ENCODE data around the gene ST6GALNAC4. TPM values are rescaled to one million over a fixed set of nuclear protein-coding genes. Genes with fewer than 3 reads are reported as not detected.

ST6GALNAC4 gene
- 33.8 and 56.2 TPM in 2 replicates for total RNA-seq

GRCh38 chr9:127916720-127917581, at the start of gene ST6GALNAC4:
ST6GALNAC4 (minus strand) TSS chr9:127917041; CDS start chr9:127916419, 622 bp downstream.

GRCh38 chr9:127937388-127938297, 20.8 kb upstream of the ST6GALNAC4 start, which contains the start of gene DPM2:
DPM2 (minus strand) TSS chr9:127937854; CDS start chr9:127937820, 34 bp downstream.

GRCh38 chr9:127930231-127931091, 13.6 kb upstream of the ST6GALNAC4 start, which contains the start of gene PIP5KL1:
PIP5KL1 (minus strand) TSS chr9:127930777; CDS start chr9:127930752, 25 bp downstream.

GRCh38 chr9:127899128-127899943, 17.5 kb downstream of the ST6GALNAC4 start, which contains the start of gene ST6GALNAC6:
ST6GALNAC6 (minus strand) TSS chr9:127899603; CDS start chr9:127897981, 1,622 bp downstream.

GRCh38 chr9:127877566-127877998, 39.3 kb downstream of the ST6GALNAC4 start, which contains the start of gene AK1:
AK1 (minus strand) TSS chr9:127877675; CDS start chr9:127874617, 3,058 bp downstream.

Other genes with a start within 250 kb of the ST6GALNAC4 start
- gene CFAP157, start 210.1 kb downstream of the ST6GALNAC4 start, total RNA-seq = 0.08 TPM in 1 of 2 replicates, not detected in the other
- 15.8 and 34.5 TPM in 2 replicates for gene PTRH1, start 201.4 kb downstream of the ST6GALNAC4 start, total RNA-seq
- not detected in 2 replicates for gene TTC16, start 201.0 kb downstream of the ST6GALNAC4 start, total RNA-seq
- gene TOR2A, start 181.7 kb downstream of the ST6GALNAC4 start, total RNA-seq = 14.0 and 18.3 TPM in 2 replicates
- 0.08 and 0.52 TPM in 2 replicates for gene SH2D3C, start 138.4 kb downstream of the ST6GALNAC4 start, total RNA-seq
- gene CDK9, start 131.0 kb downstream of the ST6GALNAC4 start, total RNA-seq = 23.0 and 63.2 TPM in 2 replicates
- gene FPGS, start 114.2 kb downstream of the ST6GALNAC4 start, total RNA-seq = 57.8 and 78.6 TPM in 2 replicates
- 52.9 and 72.1 TPM in 2 replicates for gene ENG, start 62.4 kb downstream of the ST6GALNAC4 start, total RNA-seq
- gene AK1, start 39.4 kb downstream of the ST6GALNAC4 start, total RNA-seq = 40.1 and 71.8 TPM in 2 replicates
- gene ST6GALNAC6, start 17.4 kb downstream of the ST6GALNAC4 start, total RNA-seq = 66.2 and 92.5 TPM in 2 replicates
- 1.9 and 3.7 TPM in 2 replicates for gene PIP5KL1, start 13.7 kb upstream of the ST6GALNAC4 start, total RNA-seq
- 15.3 and 21.7 TPM in 2 replicates for gene DPM2, start 20.8 kb upstream of the ST6GALNAC4 start, total RNA-seq
- gene EEIG1, start 63.9 kb upstream of the ST6GALNAC4 start, total RNA-seq = 5.3 and 6.6 TPM in 2 replicates
- 6.6 and 11.5 TPM in 2 replicates for gene NAIF1, start 150.3 kb upstream of the ST6GALNAC4 start, total RNA-seq
- 14.8 and 15.6 TPM in 2 replicates for gene SLC25A25, start 151.2 kb upstream of the ST6GALNAC4 start, total RNA-seq
- gene PTGES2, start 210.7 kb upstream of the ST6GALNAC4 start, total RNA-seq = 55.6 and 70.1 TPM in 2 replicates
- 1.8 TPM in 1 of 2 replicates, not detected in the other for gene LCN2, start 232.4 kb upstream of the ST6GALNAC4 start, total RNA-seq
- 265 and 358 TPM in 2 replicates for gene BBLN, start 243.2 kb upstream of the ST6GALNAC4 start, total RNA-seq